K562 (cell line): Measurements from ENCODE around the gene PPT2. TPM values are rescaled to one million over a fixed set of nuclear protein-coding genes. Genes with fewer than 3 reads are reported as not detected.
A peak's percentile ranks its signal among the peaks of the same experiment; 100 is the strongest.

Source experiments
- BRCA1 ChIP-seq, 2 experiments: fragments of 450-650 bp in 1 of 2; sonication (generic) in 1 of 2; formaldehyde crosslinking in 1 of 2; IDR thresholded peaks; 2 replicates each; pipeline versions ENCODE4 v1.5.0 to v1.6.1; 2017 to 2020; ENCODE audit warnings: mild to moderate bottlenecking in 1 of 2, missing genetic modification reagents in 1 of 2
- EWSR1 ChIP-seq: fragments of 450-650 bp; IDR thresholded peaks from 2 replicates; pipeline ENCODE4 v1.6.1; 2018; ENCODE audit warnings: borderline replicate concordance, mild to moderate bottlenecking, low read depth, moderate library complexity; ENCODE audit not compliant: partially characterized antibody
- HDAC2 ChIP-seq: fragments of 450-650 bp; IDR thresholded peaks from 2 replicates; pipeline ENCODE4 v1.6.1; 2016; ENCODE audit warnings: mild to moderate bottlenecking
- IFI16 ChIP-seq: fragments of 250-450 bp; sonication (Bioruptor Pico); IDR thresholded peaks from 2 replicates; pipeline ENCODE4 v2.1.2; 2022; ENCODE audit warnings: mild to moderate bottlenecking, inconsistent platforms
- KDM5B ChIP-seq: fragments of 200-600 bp; sonication (generic); IDR thresholded peaks from 2 replicates; pipeline ENCODE4 v1.6.1; 2012; ENCODE audit warnings: low read depth, mild to moderate bottlenecking, moderate library complexity, low read length, control low read depth, inconsistent platforms; ENCODE audit not compliant: insufficient replicate concordance
- L3MBTL2 ChIP-seq: fragments of 450-650 bp; IDR thresholded peaks from 2 replicates; pipeline ENCODE4 v1.6.1; 2016; ENCODE audit warnings: mild to moderate bottlenecking, moderate library complexity
- NRF1 ChIP-seq, 2 experiments: fragments of 450-650 bp; IDR thresholded peaks in 1 of 2; conservative IDR thresholded peaks in 1 of 2; 2 replicates each; pipeline ENCODE4 v1.6.1; 2014; ENCODE audit warnings: mild to moderate bottlenecking in 2 of 2
- RHOXF2B ChIP-seq: fragments of 250-450 bp; sonication (Bioruptor Pico); conservative IDR thresholded peaks from 2 replicates; pipeline ENCODE4 v1.5.1; 2021
- ZBTB7A ChIP-seq: IDR thresholded peaks from 2 replicates; pipeline ENCODE4 v1.6.1; 2011; ENCODE audit warnings: low read depth, mild to moderate bottlenecking, low read length, moderate library complexity, borderline replicate concordance; ENCODE audit not compliant: control insufficient read depth
- ZNF311 ChIP-seq: fragments of 250-450 bp; sonication (Bioruptor Pico); IDR thresholded peaks from 2 replicates; pipeline ENCODE4 v1.4.0; 2020; ENCODE audit warnings: mild to moderate bottlenecking, moderate library complexity
- polyA plus RNA-seq, 8 experiments: library from polyadenylated mRNA; depleted of rRNA in 4 of 8; stranded (reverse) in 5 of 8; unstranded in 3 of 8; fragments of >200 nt; fragmentation: Nextera tagmentation in 2 of 8; fragmentation: Illumina TruSeq in 1 of 8; extraction: Ambion mirVana in 2 of 8; extraction: Trizol in 1 of 8; gene quantifications; 2 replicates each; pipeline versions ENCODE4 v1.2.1 to v1.2.3, GENCODE V29; 2011 to 2014; ENCODE audit warnings: inconsistent platforms in 1 of 8, missing spikeins in 1 of 8
- total RNA-seq, 7 experiments: library from RNA; depleted of rRNA in 6 of 7; stranded (reverse); fragments of >200 nt in 6 of 7; fragmentation: Illumina TruSeq in 2 of 7; extraction: Trizol in 2 of 7; gene quantifications; 2 replicates each; pipeline versions ENCODE4 v1.2.1 to v1.2.3, GENCODE V29; 2011 to 2021; ENCODE audit warnings: low replicate concordance in 1 of 7
- TF ChIP-seq, protein P1 (sequence below): fragments of 450-650 bp; formaldehyde crosslinking; IDR thresholded peaks from 2 replicates; pipeline ENCODE4 v1.4.0; 2020; ENCODE audit warnings: mild to moderate bottlenecking, mixed read lengths
- TF ChIP-seq, protein P2 (sequence below): fragments of 200-800 bp; sonication (Bioruptor generic); IDR thresholded peaks from 2 replicates; pipeline ENCODE4 v1.6.1; 2017; ENCODE audit warnings: missing genetic modification characterization, missing compliant biosample characterization
- TF ChIP-seq, protein P3 (sequence below): fragments of 250-450 bp; sonication (Bioruptor Pico); IDR thresholded peaks from 2 replicates; pipeline ENCODE4 v1.8.0; 2021; ENCODE audit warnings: moderate library complexity, mild to moderate bottlenecking, inconsistent platforms

PPT2 gene
- total and polyA plus RNA-seq, 9 of the 15 experiments (the other 6 are each of a cell fraction or from before 2014, with no cell fraction given) = 27.4 to 98.8 (median 69.9) TPM

DNA sequence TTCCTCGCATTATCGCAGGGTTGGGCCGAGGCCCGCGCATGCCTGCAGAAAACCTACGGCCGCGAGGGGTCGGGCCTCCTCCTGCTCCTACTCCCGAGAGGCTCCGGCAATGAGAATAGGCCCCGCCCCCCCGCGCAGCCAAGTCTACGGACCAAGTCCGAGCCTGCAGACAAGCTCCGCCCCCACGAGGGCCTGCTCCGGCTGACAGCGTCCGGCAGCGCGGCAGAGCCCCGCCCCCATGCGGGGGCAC, 41.6 kb downstream of the PPT2 start (continued):
- TF ChIP-seq ZNF311 (CRISPR knock-in tag) = no peak
- no peak for TF ChIP-seq HDAC2
- TF ChIP-seq L3MBTL2 = no peak
- TF ChIP-seq, protein P1, sequence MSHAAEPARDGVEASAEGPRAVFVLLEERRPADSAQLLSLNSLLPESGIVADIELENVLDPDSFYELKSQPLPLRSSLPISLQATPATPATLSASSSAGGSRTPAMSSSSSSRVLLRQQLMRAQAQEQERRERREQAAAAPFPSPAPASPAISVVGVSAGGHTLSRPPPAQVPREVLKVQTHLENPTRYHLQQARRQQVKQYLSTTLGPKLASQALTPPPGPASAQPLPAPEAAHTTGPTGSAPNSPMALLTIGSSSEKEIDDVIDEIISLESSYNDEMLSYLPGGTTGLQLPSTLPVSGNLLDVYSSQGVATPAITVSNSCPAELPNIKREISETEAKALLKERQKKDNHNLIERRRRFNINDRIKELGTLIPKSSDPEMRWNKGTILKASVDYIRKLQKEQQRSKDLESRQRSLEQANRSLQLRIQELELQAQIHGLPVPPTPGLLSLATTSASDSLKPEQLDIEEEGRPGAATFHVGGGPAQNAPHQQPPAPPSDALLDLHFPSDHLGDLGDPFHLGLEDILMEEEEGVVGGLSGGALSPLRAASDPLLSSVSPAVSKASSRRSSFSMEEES (CRISPR knock-in tag) = no peak
- TF ChIP-seq ZBTB7A = no peak
- TF ChIP-seq EWSR1 = no peak
- no peak for TF ChIP-seq RHOXF2B
- TF ChIP-seq, protein P2, sequence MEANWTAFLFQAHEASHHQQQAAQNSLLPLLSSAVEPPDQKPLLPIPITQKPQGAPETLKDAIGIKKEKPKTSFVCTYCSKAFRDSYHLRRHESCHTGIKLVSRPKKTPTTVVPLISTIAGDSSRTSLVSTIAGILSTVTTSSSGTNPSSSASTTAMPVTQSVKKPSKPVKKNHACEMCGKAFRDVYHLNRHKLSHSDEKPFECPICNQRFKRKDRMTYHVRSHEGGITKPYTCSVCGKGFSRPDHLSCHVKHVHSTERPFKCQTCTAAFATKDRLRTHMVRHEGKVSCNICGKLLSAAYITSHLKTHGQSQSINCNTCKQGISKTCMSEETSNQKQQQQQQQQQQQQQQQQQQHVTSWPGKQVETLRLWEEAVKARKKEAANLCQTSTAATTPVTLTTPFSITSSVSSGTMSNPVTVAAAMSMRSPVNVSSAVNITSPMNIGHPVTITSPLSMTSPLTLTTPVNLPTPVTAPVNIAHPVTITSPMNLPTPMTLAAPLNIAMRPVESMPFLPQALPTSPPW = peak; percentile 80
- TF ChIP-seq KDM5B = no peak
- TF ChIP-seq, protein P3, sequence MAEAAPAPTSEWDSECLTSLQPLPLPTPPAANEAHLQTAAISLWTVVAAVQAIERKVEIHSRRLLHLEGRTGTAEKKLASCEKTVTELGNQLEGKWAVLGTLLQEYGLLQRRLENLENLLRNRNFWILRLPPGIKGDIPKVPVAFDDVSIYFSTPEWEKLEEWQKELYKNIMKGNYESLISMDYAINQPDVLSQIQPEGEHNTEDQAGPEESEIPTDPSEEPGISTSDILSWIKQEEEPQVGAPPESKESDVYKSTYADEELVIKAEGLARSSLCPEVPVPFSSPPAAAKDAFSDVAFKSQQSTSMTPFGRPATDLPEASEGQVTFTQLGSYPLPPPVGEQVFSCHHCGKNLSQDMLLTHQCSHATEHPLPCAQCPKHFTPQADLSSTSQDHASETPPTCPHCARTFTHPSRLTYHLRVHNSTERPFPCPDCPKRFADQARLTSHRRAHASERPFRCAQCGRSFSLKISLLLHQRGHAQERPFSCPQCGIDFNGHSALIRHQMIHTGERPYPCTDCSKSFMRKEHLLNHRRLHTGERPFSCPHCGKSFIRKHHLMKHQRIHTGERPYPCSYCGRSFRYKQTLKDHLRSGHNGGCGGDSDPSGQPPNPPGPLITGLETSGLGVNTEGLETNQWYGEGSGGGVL (CRISPR knock-in tag) = no peak
- no peak for TF ChIP-seq BRCA1 (IDR thresholded peaks at IDR 0.05)
- TF ChIP-seq BRCA1 (CRISPR knock-in tag; IDR thresholded peaks at IDR 0.05) = no peak
- TF ChIP-seq NRF1 (conservative IDR thresholded peaks at IDR 0.05 in 1 of 2, IDR thresholded peaks at IDR 0.05 in 1 of 2) = peak; percentile 100
- TF ChIP-seq IFI16 = no peak
